Stimulated activated naive B cell treated with anti-CD40 and anti-IgM and Interleukin-4, amounts not matched to agents 10 μg/mL and 1 μg/mL and 100 μg/mL, for 72 hours (primary cell): ENCODE measurements around the gene ATAT1.
A peak's percentile ranks its signal among the peaks of the same experiment; 100 is the strongest.

Experiments used
- ATAC-seq, 2 donors: fragments of 150-1000 bp; cut with Tn5 transposase; replicated peaks; 2 replicates each; pipeline ENCODE4 v1.10.0; 2021; ENCODE audit warnings: moderate library complexity in 1 of 2
- DNase-seq: peaks from one replicate; pipeline ENCODE4 v3.0.0; 2021
- H3K27ac Mint-ChIP-seq: one replicate; pipeline ENCODE4 v1.8.0; 2022; ENCODE audit warnings: mild to moderate bottlenecking, mixed read lengths
- H3K27me3 Mint-ChIP-seq, 2 donors: one replicate each; pipeline ENCODE4 v1.8.0; 2022; ENCODE audit warnings: mixed read lengths in 2 of 2
- H3K36me3 Mint-ChIP-seq, 2 donors: one replicate each; pipeline ENCODE4 v1.8.0; 2022; ENCODE audit warnings: mixed read lengths in 2 of 2, mild to moderate bottlenecking in 1 of 2
- H3K4me1 Mint-ChIP-seq, 2 donors: one replicate each; pipeline ENCODE4 v1.8.0; 2022; ENCODE audit warnings: mixed read lengths in 2 of 2, mild to moderate bottlenecking in 1 of 2
- H3K4me3 Mint-ChIP-seq, 2 donors: one replicate each; pipeline ENCODE4 v1.8.0; 2022; ENCODE audit warnings: mild to moderate bottlenecking in 2 of 2, mixed read lengths in 2 of 2, moderate library complexity in 1 of 2
- H3K9me3 Mint-ChIP-seq, 2 donors: one replicate each; pipeline ENCODE4 v1.8.0; 2022; ENCODE audit warnings: mixed read lengths in 2 of 2, mild to moderate bottlenecking in 1 of 2

The ATAT1 gene

DNA sequence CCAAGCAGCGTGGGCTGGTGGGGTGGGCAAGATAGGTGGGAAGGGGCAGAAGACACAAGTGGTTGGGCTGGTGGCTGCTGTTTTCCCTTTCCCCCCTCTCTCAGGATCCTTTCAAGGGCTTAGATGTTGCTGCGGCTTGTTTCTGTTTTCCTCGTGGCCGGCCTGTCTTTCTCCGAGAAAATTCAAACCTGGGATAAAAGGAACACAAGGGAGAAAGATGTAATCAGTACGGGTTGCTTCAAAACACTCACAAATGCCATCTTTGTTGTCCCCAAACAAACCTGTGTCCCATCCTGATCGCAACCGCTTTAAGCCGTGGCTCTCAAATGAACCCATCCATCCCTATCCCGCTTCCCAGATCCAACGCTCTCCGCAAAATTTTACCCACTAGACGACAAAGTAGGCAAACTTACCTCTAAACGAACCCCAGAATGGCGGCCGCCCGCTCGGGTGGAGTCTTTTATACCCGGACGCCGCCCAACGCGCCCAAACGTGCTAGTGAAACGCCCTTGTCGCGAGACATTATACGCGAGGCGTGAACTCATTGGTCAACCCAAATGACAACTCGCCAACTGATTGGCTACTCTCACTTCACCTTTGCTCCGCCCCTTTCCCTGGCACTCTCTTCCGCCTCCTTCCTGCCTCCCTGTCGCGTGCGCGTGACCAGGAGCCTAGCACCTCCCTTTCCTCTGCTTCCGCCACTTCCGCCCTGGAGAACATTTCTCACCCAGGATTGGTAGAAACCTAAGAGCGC lies 9.7 kb upstream of the ATAT1 start, which contains the start of gene PPP1R10:
PPP1R10 (minus strand) TSS at position 433 of the 754 bp plus-strand sequence. CDS start 7,299 bp downstream, outside the sequence.
- H3K4me3 Mint-ChIP-seq, result peak within 1 kb of the TSS; percentile 93 to 96
- H3K9me3 Mint-ChIP-seq, result peaks cover 0 to 1% of the 10 kb centered on the region in 2 donors
- peak; percentile 76 to 81 for ATAC-seq
- H3K4me1 Mint-ChIP-seq, result peaks cover 27 to 66% of the 10 kb centered on the region in 2 donors
- peaks cover 44 to 65% of the 10 kb centered on the region in 2 donors for H3K36me3 Mint-ChIP-seq
- peak; percentile 99 for DNase-seq
- H3K27me3 Mint-ChIP-seq, result peaks cover 0 to 4% of the 10 kb centered on the region in 2 donors
- H3K27ac Mint-ChIP-seq, result peak within 1 kb of the TSS; percentile 100

DNA sequence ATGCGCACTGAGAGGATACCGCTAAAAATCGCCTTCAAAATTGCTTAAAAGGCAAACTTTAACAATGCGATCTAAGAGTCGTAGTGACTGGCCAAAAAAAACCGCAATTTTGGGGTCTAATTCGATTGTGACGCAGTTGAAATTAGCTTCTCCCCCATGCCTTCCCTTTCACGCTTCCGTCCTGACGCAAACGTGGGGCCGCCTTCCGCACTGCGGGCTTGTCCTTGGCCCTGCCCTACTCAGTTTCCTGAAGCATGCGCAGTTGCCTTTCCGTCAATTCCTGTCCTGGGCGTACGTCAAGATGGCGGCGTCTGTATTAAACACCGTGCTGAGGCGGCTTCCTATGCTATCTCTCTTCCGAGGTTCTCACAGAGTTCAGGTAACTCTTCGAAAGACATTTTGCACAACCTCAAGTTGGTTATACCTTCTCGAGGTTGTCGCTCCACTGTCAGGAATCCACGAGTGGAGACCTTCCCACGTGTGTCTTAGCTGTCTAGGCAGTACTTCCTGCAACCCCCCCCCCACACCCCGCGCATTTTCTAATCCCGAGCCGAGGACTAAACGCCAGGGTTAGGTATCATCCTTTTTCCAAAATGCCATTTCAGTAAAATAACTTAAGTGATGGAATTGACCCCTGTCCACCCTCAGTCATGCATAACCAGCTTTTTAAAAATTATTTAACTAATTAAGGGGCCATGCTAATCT lies 9.0 kb upstream of the ATAT1 start, which contains the start of gene MRPS18B:
MRPS18B (plus strand) TSS at position 276 of the 705 bp plus-strand sequence; CDS start at position 302, 26 bp downstream.
- DNase-seq (peak; percentile 97), ATAC-seq (peak; percentile 83 to 84)
- Mint-ChIP-seq H3K27me3 (peaks cover 0 to 4% of the 10 kb centered on the region in 2 donors), H3K27ac (peak within 1 kb of the TSS; percentile 100), H3K4me3 (peak within 1 kb of the TSS; percentile 93 to 96), H3K36me3 (peaks cover 46 to 66% of the 10 kb centered on the region in 2 donors), H3K9me3 (peaks cover 0 to 1% of the 10 kb centered on the region in 2 donors), H3K4me1 (peaks cover 24 to 61% of the 10 kb centered on the region in 2 donors)

DNA sequence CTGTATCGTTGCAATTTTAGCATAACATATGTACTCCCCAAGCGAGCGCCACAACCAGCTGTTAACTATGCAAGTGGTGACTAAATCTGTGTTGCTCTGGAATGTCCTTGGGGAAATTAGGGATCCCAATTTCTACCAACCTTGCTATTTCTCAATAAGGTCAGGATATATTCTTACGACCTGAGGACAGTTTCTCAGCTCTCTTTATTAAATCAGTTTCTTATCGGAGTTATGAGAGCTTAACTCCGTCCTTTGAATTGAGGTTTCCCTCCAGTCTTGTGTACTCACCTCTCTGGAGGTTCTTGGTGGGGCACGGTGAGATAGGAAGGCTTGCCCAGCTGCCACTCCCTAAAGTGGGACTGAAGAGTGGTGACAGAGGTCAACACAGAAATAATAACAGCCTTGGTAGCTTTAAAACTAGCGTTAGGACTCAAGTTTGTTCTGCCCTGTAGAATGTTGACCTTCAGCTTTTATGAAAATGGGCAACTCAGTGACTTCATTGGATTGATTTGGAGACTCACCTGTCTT lies 8.3 kb upstream of the ATAT1 start:
- Mint-ChIP-seq H3K27me3 (peaks cover 0 to 4% of the 10 kb centered on the region in 2 donors), H3K36me3 (peaks cover 47 to 68% of the 10 kb centered on the region in 2 donors), H3K27ac (peak overlapping the region; percentile 100), H3K4me1 (peaks cover 23 to 58% of the 10 kb centered on the region in 2 donors), H3K9me3 (peaks cover 0 to 1% of the 10 kb centered on the region in 2 donors), H3K4me3 (peak overlapping the region; percentile 93 to 96)
- ATAC-seq (no peak), DNase-seq (no peak)

DNA sequence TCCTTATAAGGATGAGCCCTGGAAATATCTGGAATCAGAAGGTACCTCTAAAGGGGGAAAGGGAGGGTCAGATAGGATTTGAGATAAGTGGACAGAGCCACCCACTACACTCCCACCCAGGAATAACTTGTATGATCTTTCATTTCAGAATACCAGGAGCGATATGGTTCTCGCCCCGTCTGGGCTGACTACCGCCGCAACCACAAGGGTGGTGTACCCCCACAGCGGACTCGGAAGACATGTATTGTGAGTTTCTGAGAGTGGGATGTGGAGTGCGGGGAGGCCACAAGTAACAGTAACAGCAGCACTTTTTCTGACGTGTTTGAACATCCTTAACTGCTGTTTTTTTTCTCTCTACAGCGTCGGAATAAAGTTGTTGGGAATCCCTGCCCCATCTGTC lies 7.1 kb upstream of the ATAT1 start:
- H3K27me3 Mint-ChIP-seq, result peaks cover 0 to 4% of the 10 kb centered on the region in 2 donors
- peaks cover 43 to 62% of the 10 kb centered on the region in 2 donors for H3K36me3 Mint-ChIP-seq
- H3K27ac Mint-ChIP-seq, result peak overlapping the region; percentile 51
- peaks cover 17 to 46% of the 10 kb centered on the region in 2 donors for H3K4me1 Mint-ChIP-seq
- no peak for ATAC-seq
- H3K9me3 Mint-ChIP-seq, result peaks cover 0 to 1% of the 10 kb centered on the region in 2 donors
- DNase-seq, result no peak
- H3K4me3 Mint-ChIP-seq, result peak overlapping the region; percentile 93 to 96

DNA sequence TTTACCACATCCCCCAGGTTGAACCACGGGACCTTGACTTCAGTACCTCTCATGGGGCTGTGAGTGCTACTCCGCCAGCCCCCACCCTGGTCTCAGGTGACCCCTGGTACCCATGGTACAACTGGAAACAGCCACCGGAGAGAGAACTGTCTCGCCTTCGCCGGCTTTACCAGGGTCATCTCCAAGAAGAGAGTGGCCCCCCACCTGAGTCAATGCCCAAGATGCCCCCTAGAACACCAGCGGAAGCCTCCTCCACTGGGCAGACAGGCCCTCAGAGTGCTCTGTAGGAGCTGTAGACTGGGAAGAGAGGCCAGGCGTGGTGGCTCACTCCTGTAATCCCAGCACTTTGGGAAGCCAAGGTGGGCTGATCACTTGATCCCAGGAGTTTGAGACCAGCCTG lies 1.2 kb upstream of the ATAT1 start:
- H3K4me1 Mint-ChIP-seq, result peaks cover 26 to 36% of the 10 kb centered on the region in 2 donors
- H3K27me3 Mint-ChIP-seq, result no peaks in the 10 kb centered on the region
- ATAC-seq, result no peak
- H3K4me3 Mint-ChIP-seq, result peak overlapping the region in 1 of 2 donors; percentile 98
- no peak for DNase-seq
- no peaks in the 10 kb centered on the region for H3K9me3 Mint-ChIP-seq
- no peak overlapping the region for H3K27ac Mint-ChIP-seq
- peaks cover 41 to 64% of the 10 kb centered on the region in 2 donors for H3K36me3 Mint-ChIP-seq

DNA sequence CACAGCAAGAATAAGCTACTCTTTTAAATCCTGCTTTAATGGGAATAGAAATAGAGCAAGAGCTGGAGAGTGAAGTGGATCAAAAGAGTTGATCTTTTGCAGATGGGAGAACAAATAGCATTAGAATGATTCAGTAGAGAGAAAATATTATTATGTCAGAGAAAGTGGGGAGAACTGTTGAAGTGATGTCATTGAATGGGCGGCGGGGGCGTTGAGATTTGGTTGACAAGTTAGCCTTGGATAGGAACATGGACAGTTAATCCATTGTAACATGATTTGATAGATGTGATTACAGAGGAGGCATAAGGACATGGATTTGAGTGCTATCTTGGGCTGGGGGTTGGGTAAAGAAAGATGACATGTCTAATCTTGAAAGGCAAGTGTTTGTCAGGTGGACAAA lies 9.2 kb downstream of the ATAT1 start:
- Mint-ChIP-seq H3K27me3 (no peaks in the 10 kb centered on the region), H3K36me3 (peaks cover 26 to 46% of the 10 kb centered on the region in 2 donors), H3K27ac (no peak overlapping the region), H3K4me1 (no peaks in the 10 kb centered on the region), H3K9me3 (no peaks in the 10 kb centered on the region), H3K4me3 (no peak overlapping the region)
- DNase-seq (no peak), ATAC-seq (no peak)

DNA sequence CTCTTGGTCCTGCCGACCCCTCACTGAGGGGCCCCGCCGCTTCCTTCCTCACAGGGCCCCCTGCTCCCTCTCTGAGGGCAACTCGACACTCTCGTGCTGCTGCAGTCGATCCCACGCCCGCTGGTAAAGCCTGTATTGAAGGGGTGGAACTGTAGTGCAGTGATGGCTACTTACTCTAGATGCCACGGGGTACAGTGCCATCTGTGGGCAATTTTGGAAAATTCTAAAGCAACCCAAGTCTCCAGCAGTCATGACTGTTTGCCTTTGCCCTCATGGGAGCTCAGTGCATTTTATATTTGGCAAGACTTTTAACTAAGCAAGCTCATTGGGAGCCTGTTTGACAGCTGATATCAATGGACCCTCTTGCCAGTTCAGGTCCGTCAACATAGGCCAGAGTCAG lies 13.8 kb downstream of the ATAT1 start:
- Mint-ChIP-seq H3K36me3 (peaks cover 24 to 48% of the 10 kb centered on the region in 2 donors), H3K27me3 (no peaks in the 10 kb centered on the region), H3K4me1 (peaks cover 5 to 6% of the 10 kb centered on the region in 2 donors), H3K27ac (no peak overlapping the region), H3K9me3 (no peaks in the 10 kb centered on the region), H3K4me3 (no peak overlapping the region)
- no peak for ATAC-seq
- no peak for DNase-seq

DNA sequence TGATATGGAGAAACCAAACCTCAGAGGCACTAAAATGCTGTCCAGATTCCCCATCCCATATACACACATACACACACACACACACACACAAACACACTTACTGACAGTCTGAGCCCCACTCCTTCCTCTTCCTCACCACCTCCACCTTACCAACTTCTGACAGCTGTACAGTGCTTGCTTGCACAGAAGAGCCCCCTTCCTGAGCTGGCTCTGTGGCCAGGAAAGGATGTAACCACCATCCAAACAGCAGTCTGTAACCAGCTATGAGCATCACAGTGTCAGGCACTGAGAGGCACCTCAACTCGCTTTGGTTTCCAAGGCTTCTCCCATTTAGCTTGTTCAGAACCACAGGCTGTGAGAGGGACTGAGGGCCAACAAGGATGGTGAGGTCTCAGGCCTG lies 14.4 kb downstream of the ATAT1 start:
- peaks cover 25 to 48% of the 10 kb centered on the region in 2 donors for H3K36me3 Mint-ChIP-seq
- ATAC-seq (no peak), DNase-seq (no peak)
- no peak overlapping the region for H3K27ac Mint-ChIP-seq
- no peak overlapping the region for H3K4me3 Mint-ChIP-seq
- H3K27me3 Mint-ChIP-seq, result no peaks in the 10 kb centered on the region
- H3K9me3 Mint-ChIP-seq, result no peaks in the 10 kb centered on the region
- peaks cover 11 to 12% of the 10 kb centered on the region in 2 donors for H3K4me1 Mint-ChIP-seq

DNA sequence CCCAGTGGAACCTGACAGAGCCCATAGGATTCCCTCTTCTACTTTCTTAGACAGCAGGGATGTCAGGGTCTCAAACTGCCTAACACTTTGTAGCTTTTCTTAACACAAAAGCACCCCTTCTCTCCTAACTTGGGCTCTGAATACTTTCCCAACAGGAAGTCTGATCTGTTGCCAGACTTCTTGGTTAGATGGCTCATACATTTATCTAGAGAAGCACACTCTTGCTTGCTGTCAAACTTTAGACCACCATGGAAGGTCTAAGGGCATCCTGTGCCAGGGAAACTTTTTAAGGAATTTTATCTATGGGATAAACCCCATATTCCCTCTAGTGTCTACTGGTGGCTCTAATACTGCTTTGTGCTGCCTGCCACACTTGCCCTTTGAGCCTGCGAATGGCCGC lies 17.0 kb downstream of the ATAT1 start:
- no peaks in the 10 kb centered on the region for H3K27me3 Mint-ChIP-seq
- peaks cover 28 to 44% of the 10 kb centered on the region in 2 donors for H3K36me3 Mint-ChIP-seq
- H3K27ac Mint-ChIP-seq, result peak overlapping the region; percentile 72
- H3K9me3 Mint-ChIP-seq, result no peaks in the 10 kb centered on the region
- no peak overlapping the region for H3K4me3 Mint-ChIP-seq
- H3K4me1 Mint-ChIP-seq, result peaks cover 19 to 20% of the 10 kb centered on the region in 2 donors
- no peak for DNase-seq
- ATAC-seq, result no peak

DNA sequence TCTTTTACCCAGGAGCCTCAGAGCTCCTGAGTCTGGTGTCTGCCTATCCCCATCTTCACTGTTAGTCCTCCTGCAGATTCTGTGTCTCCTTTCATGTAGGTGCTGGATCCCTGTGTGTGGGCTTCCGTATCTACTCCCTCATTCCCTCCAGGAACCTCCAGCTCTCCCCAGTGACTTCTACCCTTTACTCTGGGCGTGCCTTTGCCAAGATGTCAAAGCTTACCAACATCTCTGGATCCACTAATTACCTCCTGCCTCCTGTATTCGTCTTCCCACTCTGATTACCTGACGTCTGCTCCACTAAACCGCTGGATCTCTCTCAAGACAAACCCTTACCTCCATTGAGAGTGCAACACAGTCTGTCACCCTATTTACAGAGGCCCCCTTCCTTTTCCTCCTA lies 18.1 kb downstream of the ATAT1 start:
- Mint-ChIP-seq H3K27ac (no peak overlapping the region), H3K27me3 (no peaks in the 10 kb centered on the region), H3K36me3 (peaks cover 28 to 49% of the 10 kb centered on the region in 2 donors), H3K4me1 (peaks cover 24 to 29% of the 10 kb centered on the region in 2 donors), H3K4me3 (no peak overlapping the region), H3K9me3 (no peaks in the 10 kb centered on the region)
- DNase-seq, result no peak
- ATAC-seq, result no peak

DNA sequence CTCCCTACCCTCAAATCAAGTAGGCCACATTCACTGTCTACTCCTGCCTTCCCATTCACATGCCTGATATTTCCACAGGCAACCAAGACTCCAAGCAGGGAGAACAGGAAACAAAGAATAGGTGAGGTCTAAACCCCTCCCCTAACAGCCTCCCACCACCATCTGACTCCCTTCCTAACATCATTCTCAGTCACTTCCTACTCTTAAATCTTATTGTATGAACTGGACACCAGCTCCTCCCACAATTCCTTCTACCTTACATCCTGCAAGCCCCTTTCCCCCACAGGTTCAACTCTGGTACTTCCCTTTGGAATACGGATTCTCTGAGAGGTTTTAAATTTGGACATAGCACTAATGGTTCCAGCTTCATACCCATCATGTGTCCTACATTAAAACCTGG lies 19.3 kb downstream of the ATAT1 start:
- Mint-ChIP-seq H3K27me3 (no peaks in the 10 kb centered on the region), H3K36me3 (peaks cover 26 to 50% of the 10 kb centered on the region in 2 donors), H3K4me3 (peak overlapping the region in 1 of 2 donors; percentile 92), H3K9me3 (no peaks in the 10 kb centered on the region), H3K4me1 (peaks cover 27 to 32% of the 10 kb centered on the region in 2 donors), H3K27ac (peak overlapping the region; percentile 48)
- ATAC-seq (no peak), DNase-seq (no peak)

DNA sequence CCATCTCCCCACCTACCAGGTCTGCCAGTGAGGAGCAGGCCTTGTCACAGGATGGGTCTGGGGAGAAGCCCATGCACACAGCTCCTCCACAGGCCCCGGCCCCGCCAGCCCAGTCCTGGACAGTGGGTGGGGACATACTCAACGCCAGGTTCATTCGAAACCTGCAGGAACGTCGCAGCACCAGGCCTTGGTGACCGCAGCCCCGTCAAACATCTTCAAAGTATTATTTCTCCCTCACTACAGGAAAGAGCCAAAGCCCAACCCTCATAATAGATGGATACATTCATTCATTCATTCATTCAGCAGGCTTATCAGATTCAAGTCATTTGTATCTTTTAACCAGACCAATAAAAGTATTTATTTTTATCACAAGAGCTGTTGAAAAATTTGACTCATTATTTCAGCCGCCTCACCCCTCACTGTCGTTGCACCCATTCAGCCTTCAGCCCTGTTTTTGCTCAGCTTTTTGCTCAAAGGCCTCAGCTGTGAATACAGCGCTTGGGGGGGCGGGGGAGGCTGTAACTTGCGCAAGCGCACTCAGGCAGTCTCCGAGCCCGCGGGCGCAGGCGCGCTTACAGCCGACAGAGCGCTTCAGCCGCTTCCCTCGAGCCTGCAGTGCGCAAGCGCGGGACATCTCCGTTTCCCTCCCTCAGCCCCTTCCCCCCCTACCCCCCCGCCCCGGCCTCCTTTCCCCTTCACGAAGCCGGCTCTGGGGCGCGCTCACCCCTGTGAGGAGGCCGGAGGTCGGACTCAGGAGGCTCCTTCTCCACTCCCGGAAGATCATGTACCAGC lies 20.0 kb downstream of the ATAT1 start, which contains the start of gene C6orf136:
C6orf136 (plus strand) TSS at position 684 of the 792 bp plus-strand sequence; CDS start at position 783, 99 bp downstream.
- H3K36me3 Mint-ChIP-seq, result peaks cover 25 to 52% of the 10 kb centered on the region in 2 donors
- H3K4me1 Mint-ChIP-seq, result peaks cover 30 to 36% of the 10 kb centered on the region in 2 donors
- peak; percentile 77 for ATAC-seq
- no peaks in the 10 kb centered on the region for H3K27me3 Mint-ChIP-seq
- H3K9me3 Mint-ChIP-seq, result no peaks in the 10 kb centered on the region
- peak; percentile 85 for DNase-seq
- H3K4me3 Mint-ChIP-seq, result peak within 1 kb of the TSS; percentile 90 to 92
- H3K27ac Mint-ChIP-seq, result peak within 1 kb of the TSS; percentile 94

DNA sequence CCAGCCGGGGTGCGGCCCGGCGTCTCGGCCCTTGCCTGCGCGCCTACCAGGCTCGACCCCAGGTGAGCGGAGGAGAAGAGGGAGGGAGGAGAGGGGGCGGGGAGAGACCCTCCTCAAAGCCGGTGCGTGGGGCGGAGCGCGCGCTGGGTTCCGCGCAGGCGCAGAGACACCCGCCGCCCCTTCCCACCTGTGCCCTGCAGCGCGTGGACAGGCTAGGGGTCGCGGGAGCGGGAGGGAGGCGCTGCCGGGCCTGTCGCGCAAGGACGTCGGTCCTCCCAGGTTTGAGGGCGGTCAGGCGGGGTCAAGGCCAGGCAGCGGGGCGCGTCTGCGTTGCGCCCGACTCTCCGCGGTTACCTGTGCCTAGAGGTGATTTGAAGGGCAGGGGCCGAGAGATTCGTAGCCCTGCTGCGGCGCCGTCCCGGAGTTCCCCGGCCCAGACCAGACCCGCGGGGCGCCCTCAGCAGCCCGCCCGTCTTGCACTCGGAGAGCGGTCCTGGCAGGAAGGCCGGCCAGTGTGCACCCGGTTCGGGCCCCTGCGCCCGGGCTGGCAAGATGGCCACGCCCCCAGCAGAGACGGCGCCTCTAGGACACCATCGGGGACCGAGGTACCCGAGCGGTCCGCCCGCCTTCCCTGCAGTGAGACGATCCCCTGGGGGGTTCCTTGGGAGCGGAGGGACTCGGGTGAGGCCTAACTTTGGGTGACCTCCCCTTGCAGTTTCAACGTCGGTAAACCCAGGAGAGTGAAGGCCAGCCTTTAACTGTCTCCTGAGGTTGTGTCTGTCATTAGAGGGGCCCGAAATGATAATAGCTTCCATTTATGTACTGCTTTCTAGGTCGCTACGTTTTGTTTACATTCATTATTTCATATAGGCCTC lies 20.8 kb downstream of the ATAT1 start:
- peaks cover 29 to 54% of the 10 kb centered on the region in 2 donors for H3K36me3 Mint-ChIP-seq
- peak overlapping the region; percentile 94 for H3K27ac Mint-ChIP-seq
- DNase-seq (peak; percentile 72), ATAC-seq (peak; percentile 84 to 85)
- H3K27me3 Mint-ChIP-seq, result no peaks in the 10 kb centered on the region
- peak overlapping the region; percentile 90 to 92 for H3K4me3 Mint-ChIP-seq
- H3K9me3 Mint-ChIP-seq, result no peaks in the 10 kb centered on the region
- H3K4me1 Mint-ChIP-seq, result peaks cover 28 to 32% of the 10 kb centered on the region in 2 donors
